ENCODE measurements around the gene KCNJ6.

The KCNJ6 gene

GRCh38 chr21:37904856-37905255 is 11.4 kb downstream of the KCNJ6 start:
- no peak for DNase-seq (ENCODE audit: low read depth in 2 of 2)

DNA sequence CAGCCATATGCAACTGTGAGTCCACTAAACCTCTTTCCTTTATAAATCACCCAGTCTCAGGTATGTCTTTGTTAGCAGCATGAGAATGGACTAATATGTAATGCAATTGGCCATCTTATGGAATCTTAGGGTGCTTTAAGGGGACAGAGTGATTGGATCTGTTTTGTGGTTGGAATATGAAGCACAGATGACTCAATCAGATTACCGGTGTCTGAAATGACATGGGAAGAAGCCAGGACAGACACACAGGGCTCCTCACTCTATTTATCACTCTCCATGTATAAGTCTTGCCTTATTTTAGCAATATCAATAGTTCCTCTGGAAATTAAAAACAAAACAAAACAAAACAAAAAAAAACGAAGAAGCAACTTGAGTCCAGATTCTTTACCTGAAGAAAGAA is 12.9 kb downstream of the KCNJ6 start:
- DNase-seq (ENCODE audit: low read depth in 2 of 2): no peak

- DNase-seq (ENCODE audit: low read depth in 2 of 2): no peak
These were observed 17.1 kb downstream of the KCNJ6 start for GRCh38 chr21:37899146-37899545.

GRCh38 chr21:37896788-37897187 is 19.5 kb downstream of the KCNJ6 start:
- no peak for DNase-seq (ENCODE audit: low read depth in 2 of 2)

- no peak for DNase-seq (ENCODE audit: low read depth in 2 of 2)
These were observed 24.3 kb downstream of the KCNJ6 start for GRCh38 chr21:37891972-37892371.

DNA sequence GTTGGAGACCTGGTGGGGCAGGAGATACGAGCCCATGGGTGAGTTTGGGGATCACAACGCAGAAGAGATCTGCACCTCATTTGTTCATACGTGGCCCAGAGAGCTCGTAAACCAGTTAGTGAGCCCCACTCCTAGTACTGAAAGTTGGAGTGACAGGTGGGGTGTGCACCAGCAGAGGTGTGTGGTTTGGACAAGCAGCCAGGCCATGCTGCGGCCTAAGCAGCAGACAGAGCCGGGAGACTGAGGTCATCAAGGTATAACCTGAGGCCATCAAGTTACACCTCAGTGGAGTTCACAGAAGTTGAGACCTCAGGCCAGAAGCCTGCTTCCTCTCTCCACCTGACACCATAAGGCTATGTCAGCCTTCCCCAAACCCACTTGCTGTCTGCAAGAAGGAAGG is 27.6 kb downstream of the KCNJ6 start:
- DNase-seq (ENCODE audit: low read depth in 2 of 2): no peak

GRCh38 chr21:37886726-37887299 is 29.4 kb downstream of the KCNJ6 start:
- no peak for DNase-seq (ENCODE audit: low read depth in 2 of 2)

- DNase-seq (ENCODE audit: low read depth in 2 of 2): no peak
These were observed 30.1 kb downstream of the KCNJ6 start for GRCh38 chr21:37886120-37886519.

DNA sequence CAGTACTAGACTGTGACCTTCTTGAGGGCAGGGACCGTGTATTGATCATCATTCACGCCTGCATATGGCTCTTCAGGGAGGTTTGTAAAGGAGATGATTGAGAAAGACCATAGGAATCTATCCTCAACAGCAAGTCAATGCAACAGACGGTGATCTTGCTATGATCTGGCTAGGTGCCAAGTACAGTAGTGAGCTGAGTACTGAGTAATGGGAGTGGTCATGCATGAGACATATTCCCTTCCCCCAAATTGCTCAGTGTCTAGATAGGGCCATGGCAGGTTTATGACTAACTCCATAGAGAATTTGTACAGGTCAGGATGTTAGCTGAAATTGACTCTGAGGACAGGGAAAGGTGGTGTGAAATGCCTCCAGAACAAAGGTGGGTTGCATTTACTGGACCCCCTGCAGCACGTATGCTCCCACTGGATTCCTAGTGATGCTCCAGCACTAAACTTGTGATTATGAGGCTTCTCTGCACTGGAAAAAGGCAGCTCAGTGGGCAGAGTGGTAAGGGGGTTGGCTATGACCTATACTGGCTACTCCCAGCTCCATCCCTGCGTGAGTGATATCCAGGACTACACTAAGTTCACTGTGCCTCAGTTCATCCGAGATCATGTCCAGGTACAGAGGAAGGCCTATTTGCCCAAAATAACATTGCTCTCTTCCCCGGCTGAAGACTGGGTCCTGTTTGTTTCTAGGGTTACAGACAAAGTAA is 37.2 kb downstream of the KCNJ6 start:
- DNase-seq (ENCODE audit: low read depth in 2 of 2): no peak

DNA sequence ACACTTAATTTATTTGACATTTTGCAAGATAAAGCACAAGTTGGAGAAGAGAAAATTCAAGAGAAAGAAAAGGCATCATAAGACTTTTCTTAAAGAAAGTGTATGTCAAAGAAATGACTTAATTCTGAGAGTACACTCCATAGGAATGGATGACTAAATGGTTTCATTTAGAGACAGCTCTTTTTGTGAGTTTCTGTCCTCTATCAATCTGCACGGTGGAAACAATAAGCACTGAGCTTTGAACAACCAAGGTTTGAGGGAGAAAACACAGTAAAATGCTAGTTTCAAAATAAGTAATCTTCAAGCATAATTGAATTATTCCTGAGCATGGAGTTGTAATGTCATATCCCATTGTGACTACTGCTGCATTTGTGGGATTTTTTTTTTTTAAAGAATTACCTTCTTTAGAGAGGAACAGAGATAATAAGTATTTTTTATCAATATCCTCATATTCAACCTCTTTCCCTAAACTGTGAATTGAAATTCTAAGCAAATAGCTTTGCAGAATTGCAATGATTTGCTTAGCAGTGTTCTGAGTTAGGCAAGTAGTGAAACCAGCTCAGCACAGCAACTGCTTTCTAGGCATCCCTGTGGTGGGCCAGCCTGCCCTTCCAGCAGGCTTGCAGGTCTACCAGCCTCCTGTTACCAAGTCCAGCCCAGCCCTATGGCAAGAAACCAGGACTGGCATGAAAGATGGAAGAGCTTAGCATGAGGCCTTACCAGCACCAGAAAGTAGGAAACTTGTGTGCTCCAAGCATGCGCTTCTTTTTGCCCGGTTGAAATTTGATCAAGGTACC is 38.2 kb downstream of the KCNJ6 start:
- no peak for DNase-seq (ENCODE audit: low read depth in 2 of 2)

- no peak for DNase-seq (ENCODE audit: low read depth in 2 of 2)
These were observed 39.1 kb downstream of the KCNJ6 start for GRCh38 chr21:37877171-37877570.

GRCh38 chr21:37876561-37876960 is 39.7 kb downstream of the KCNJ6 start:
- DNase-seq (ENCODE audit: low read depth in 2 of 2): no peak

DNA sequence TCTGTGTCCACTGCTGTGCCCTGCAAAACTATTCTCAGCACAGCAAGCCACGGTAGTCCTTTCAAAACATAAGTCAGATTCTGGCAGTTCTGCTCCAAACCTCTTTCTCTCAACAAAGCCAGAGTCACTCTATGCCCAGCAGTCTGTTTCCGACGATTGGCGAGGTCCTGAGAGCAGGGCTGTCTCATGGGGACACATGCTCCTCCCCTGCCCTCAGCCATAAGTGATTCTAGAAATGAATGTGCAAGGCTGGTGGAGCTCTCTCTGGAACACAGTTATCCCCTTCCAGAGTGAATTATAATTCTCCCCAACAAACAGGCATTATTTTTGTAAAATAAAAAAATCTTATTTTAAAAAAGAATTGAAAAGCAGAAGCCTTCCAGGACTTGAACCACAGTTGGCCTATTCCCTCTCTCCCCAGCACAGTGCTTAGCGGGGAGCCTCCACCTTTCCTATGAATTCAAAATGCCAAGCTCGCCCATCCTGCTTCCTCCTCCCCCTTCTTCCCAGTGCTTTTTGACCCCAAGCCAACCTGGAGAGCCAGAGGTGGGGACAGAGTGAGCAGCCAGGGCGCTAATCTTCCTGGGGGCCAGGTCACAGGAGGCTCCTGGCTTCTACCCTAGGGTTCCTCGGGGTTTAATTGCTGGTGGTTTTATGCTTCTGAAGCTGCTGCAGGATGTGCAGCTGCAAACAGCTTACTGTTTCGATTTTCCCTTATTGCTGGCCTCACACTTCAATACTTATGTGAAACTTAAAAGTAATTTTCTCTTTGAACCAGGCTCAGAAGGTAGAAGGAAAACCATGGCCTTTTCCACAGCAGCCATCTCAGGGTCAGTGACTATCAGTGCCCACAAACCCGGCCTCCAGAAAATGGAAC is 41.1 kb downstream of the KCNJ6 start:
- DNase-seq (ENCODE audit: low read depth in 2 of 2): no peak

- no peak for DNase-seq (ENCODE audit: low read depth in 2 of 2)
These were observed 41.8 kb downstream of the KCNJ6 start for GRCh38 chr21:37874481-37874880.

DNA sequence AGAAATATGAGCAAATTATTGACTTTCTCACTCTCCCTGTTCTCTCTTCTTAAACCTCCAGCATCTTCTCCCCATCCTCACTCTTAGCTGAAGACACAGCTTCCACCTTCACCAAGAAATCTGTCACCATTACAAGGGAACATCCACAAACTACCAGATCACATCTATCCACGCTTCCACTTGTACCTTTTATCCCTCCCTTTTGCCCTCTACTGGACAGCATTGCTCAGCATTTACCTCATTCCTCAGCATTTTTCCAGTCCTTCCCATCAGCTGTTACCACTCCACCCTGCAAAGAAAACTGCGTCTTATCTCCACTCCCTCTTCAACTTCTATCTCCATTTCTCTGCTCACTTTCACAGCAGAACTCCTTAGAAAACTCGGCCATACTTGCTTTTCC is 42.6 kb downstream of the KCNJ6 start:
- DNase-seq (ENCODE audit: low read depth in 2 of 2): no peak

DNA sequence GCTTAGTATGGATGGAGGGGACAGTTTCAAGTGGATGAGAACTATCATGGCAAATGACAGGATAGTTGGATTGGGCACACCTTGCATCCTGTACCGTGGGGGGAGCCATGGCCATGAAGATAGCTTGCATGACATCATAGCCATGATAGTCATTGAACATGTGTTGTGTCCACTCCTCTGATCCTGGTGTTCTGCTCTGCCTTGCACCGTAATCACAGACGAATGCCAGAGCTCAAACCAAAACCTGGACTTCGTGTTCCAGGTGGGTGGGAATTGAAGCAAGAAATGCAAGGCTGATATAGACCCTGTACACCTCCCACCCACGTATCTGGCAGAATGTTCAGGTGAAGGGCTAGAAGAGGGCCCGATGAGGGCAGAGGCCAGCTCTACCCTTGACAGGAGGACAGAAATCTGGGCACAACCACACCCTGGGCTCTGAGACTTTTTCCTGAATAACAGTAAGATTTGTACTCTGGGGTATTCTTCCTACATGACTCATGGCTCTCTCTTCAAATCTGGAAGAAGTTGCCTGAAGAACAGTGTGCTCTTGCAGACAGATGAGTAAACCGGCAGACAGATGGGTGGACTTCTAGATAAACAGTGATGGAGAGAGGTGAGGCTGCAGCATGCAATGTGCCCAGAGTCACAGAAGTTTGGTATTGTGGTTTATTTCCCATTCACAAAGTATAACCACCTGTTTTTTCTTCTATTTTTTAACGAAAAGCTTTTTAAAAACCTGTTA is 45.0 kb downstream of the KCNJ6 start:
- DNase-seq (ENCODE audit: low read depth in 2 of 2): no peak

- no peak for DNase-seq (ENCODE audit: low read depth in 2 of 2)
These were observed 46.0 kb downstream of the KCNJ6 start for GRCh38 chr21:37870221-37870620.

DNA sequence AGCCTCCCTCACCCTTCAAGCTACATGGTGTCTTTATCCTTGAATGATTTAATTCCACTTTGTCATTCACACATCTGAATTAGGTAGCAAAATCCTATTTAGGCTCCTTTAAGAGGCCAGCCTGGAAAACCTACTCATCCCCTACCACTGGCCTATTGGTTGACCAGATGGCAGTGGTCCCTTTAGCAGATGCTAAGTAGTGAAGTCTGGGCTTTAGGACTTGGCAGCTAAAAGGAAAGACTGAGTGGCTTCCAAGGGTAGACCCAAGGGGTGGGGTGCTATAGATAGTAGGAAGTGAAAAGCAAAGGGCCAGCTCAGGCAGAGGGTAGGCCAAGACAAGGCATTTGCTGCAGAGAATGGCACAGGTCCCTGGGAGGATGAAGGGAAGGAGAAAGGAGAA is 46.6 kb downstream of the KCNJ6 start:
- no peak for DNase-seq (ENCODE audit: low read depth in 2 of 2)

- DNase-seq (ENCODE audit: low read depth in 2 of 2): no peak
These were observed 47.6 kb downstream of the KCNJ6 start for GRCh38 chr21:37868446-37869295.

DNA sequence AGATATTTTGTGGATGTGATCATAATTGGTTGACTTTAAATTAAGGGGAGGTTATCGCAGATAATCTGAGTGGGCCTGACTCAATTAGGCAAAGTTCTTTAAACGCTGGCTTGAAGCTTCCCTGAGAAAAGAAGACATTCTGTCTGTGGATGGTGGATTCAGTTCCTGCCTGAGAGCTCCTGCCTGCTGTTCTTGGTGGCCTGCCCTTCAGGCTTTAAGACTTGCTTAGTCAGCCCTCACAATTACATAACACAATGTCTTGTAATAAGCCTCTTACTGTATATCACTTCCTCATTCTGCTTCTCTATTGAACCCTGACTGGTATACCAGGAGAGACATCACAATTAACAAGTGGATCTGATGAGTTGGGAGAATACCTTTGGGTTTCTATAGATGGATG is 50.2 kb downstream of the KCNJ6 start:
- DNase-seq (ENCODE audit: low read depth in 2 of 2): no peak
